Stimulated activated naive CD8-positive, alpha-beta T cell treated with anti-CD3 and anti-CD28 coated beads, Interleukin-15, Interleukin-2, amounts not matched to agents 100 ng/mL and 50 ng/mL, for 24 hours (primary cell): ENCODE measurements around the gene TLR9.

Experiments used
- H3K27ac Mint-ChIP-seq: one replicate; pipeline ENCODE4 v1.8.0; 2021; ENCODE audit warnings: mild to moderate bottlenecking, mixed read lengths
- H3K27me3 Mint-ChIP-seq: one replicate; pipeline ENCODE4 v1.8.0; 2021; ENCODE audit warnings: mixed read lengths
- H3K36me3 Mint-ChIP-seq: one replicate; pipeline ENCODE4 v1.8.0; 2021; ENCODE audit warnings: low read depth, mixed read lengths
- H3K4me1 Mint-ChIP-seq: one replicate; pipeline ENCODE4 v1.8.0; 2021; ENCODE audit warnings: low read depth, mixed read lengths
- H3K4me3 Mint-ChIP-seq: one replicate; pipeline ENCODE4 v1.8.0; 2021; ENCODE audit warnings: mild to moderate bottlenecking, mixed read lengths
- H3K9me3 Mint-ChIP-seq: one replicate; pipeline ENCODE4 v1.8.0; 2021; ENCODE audit warnings: mixed read lengths

Gene TLR9

DNA sequence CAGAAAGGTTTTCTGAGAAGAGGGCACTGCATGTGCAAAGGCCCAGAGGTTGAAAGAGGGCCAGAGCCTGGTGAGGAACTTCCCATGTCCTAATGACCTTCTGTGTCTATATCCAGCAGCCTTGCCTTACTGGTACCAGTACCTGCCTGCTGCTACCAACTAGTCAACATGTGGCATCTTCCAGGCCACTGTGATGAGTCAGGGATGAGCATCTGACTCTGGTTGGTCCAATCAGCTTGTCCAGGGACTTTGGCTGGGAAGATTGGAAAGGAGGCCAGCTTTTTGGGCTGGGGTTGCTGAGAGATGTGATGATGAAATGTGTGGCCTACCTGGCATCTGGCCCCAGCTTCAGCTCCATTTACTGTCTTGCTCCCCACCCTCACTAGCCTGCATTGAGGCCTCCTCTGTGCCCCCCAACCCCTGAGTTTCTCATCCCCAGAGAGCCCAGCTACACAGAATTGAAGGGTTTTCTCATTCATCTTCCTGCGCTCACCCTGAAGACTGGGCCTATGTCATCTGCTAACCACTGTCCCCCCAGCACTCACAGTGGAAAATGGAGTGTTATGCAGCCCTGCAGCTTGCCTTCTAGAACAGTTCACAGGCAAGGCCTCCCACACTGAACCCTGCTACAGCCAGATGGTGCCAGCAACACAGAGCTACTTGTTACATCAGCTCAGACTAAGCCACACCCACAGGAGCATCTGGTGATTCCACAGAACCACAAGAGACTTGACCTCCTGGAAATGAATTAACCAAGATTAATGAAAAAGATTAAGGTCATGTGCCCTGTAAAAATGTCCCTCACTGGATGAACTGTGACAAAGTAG, 14.8 kb upstream of the TLR9 start:
- H3K4me3 Mint-ChIP-seq, result peak overlapping the region; percentile 99
- peaks cover 15% of the 10 kb centered on the region for H3K36me3 Mint-ChIP-seq
- H3K27ac Mint-ChIP-seq, result peak overlapping the region; percentile 96
- no peaks in the 10 kb centered on the region for H3K27me3 Mint-ChIP-seq
- H3K4me1 Mint-ChIP-seq, result peaks cover 87% of the 10 kb centered on the region
- H3K9me3 Mint-ChIP-seq, result no peaks in the 10 kb centered on the region

DNA sequence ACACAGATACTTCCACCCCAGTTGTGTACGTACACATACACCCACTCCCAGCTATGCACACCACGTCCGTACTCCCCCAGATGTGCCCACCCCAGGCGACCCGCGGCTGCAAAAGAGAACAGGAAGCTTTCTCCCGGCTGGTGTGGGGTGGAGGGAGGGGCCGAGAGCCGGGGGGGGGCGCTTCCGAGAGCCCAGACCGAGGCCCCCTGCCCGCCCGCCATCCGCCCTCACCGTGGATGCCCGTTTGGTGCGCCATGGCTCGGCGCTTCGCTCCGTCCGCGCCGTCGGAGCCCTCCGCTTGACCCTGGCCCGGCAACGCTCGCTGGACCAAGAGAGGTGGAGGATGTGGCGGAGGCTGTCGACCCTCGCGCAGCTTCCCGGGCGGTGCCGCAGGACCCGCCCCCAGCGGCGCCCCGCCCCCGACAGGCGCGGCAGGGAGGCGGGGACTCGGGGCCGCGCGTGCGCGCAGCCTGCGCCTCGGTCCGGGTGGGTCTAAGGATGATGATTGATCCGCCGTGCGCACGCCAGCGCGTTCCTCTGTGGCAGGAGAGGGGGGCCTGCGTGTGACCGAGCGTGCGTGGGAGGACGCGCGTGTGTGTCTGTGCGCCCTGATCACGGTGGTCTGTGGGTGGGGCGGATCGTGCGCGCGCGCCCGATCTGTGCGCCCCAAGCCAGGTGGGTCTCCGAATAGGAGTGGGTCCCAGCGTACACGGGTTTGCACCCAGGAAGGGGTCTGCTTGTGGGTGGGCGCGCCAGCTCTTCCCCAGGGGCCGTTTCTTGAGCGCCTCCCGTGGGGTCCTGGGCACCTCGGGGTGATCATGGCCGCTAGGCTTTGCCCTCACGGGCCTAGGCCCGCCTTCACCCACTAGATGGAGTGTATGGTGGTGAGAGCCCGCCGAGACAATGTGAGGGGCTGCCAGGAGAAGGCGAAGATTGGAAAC, 13.6 kb upstream of the TLR9 start, which contains the start of gene TWF2:
Gene TWF2 (minus strand): TSS at position 398 of the 941 bp plus-strand sequence. CDS start 142 bp downstream, at position 256.
- Mint-ChIP-seq H3K27ac (peak within 1 kb of the TSS; percentile 96), H3K9me3 (no peaks in the 10 kb centered on the region), H3K27me3 (no peaks in the 10 kb centered on the region), H3K36me3 (peaks cover 15% of the 10 kb centered on the region), H3K4me3 (peak within 1 kb of the TSS; percentile 99), H3K4me1 (peaks cover 84% of the 10 kb centered on the region)

DNA sequence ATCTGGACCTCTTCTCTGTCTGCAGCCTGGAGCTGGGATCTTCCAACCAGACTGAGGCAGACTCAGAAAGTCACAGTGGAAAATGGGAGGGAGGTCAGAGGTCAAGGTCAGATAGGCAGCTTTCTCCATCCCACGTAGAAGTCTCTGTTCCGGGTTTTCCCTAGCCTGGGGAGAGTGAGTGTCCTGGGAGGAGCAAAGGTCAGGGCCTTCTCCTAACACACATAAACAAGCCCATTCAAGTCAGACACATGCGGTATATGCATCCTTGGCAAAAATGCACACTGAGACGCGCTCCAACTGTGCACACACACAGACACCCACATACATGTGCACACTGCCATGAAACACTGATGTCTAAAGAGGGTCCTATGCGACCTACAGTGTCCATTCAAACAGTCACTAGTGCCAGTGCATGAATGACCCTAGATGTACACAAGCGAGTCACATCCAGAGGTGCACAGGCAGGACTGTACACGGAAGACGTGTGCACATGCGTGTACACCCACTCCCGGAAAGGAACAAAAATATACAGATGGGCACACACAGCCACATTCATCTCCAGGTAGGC, 12.8 kb upstream of the TLR9 start:
- Mint-ChIP-seq H3K36me3 (peaks cover 15% of the 10 kb centered on the region), H3K27ac (peak overlapping the region; percentile 96)

DNA sequence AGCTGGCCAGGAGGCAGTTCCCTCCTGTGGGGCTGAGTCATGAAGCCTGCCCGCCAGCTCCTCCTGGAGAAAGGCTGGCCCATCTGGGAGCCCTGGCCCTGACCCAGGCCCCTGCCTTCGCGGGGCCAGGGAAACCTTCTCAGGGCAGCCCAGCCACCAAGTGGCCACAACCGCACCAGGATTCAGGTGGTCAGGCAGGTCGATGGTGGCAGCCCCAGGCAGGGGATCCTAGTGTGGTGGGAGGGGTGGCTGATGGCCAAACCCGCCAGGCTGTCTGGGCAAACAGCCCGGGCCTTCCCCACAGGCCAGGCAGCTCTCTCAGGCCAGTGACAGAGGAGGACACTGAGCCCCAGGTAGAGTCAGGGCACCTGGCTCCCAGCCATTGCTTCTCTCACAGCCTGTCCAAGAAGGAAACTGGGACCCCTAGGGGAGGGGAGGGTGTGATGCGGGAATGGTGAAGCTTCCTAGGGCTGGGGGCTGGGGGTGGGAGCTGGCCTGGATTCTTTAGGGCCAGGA, 12.3 kb upstream of the TLR9 start:
- no peaks in the 10 kb centered on the region for H3K9me3 Mint-ChIP-seq
- H3K36me3 Mint-ChIP-seq, result peaks cover 15% of the 10 kb centered on the region
- H3K27ac Mint-ChIP-seq, result peak overlapping the region; percentile 96
- peak overlapping the region; percentile 99 for H3K4me3 Mint-ChIP-seq
- H3K4me1 Mint-ChIP-seq, result peaks cover 80% of the 10 kb centered on the region
- no peaks in the 10 kb centered on the region for H3K27me3 Mint-ChIP-seq

More for the DNA sequence above, 12.8 kb upstream of the TLR9 start:
- H3K4me3 Mint-ChIP-seq, result peak overlapping the region; percentile 99
- no peaks in the 10 kb centered on the region for H3K9me3 Mint-ChIP-seq
- no peaks in the 10 kb centered on the region for H3K27me3 Mint-ChIP-seq
- H3K4me1 Mint-ChIP-seq, result peaks cover 79% of the 10 kb centered on the region

DNA sequence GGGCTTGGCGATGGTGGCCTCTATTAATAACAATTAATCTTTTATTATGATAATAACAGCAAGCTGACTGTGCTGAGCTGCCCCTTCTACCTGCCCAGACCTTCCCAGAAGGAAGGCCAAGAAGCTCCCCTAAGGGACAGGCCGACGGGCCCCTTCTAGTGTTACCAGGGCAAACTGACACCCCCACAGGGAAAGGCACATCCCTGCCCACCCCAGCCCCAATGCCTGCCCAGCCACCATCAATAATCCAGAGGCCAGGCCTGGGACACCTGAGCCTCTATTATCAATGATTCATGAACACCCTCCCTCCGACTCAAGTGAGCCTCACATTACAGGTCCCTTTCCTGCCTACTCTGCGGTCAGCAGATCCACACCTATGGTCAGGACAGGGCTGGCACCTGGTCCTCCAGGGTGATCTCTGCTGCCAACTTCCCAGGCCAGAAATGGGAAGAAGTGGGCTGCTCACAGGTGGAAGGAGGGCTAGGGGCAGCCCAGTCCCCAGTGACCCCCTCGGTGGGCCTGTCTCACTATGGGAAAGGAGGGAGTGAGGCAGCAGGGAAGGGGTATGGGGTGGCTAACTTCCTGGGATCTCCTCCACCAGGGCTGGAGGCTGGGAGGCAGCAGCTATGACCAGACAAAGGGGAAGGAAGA, 11.7 kb upstream of the TLR9 start:
- Mint-ChIP-seq H3K4me3 (peak overlapping the region; percentile 99), H3K27me3 (no peaks in the 10 kb centered on the region), H3K27ac (peak overlapping the region; percentile 65), H3K4me1 (peaks cover 83% of the 10 kb centered on the region), H3K9me3 (no peaks in the 10 kb centered on the region), H3K36me3 (peaks cover 15% of the 10 kb centered on the region)

DNA sequence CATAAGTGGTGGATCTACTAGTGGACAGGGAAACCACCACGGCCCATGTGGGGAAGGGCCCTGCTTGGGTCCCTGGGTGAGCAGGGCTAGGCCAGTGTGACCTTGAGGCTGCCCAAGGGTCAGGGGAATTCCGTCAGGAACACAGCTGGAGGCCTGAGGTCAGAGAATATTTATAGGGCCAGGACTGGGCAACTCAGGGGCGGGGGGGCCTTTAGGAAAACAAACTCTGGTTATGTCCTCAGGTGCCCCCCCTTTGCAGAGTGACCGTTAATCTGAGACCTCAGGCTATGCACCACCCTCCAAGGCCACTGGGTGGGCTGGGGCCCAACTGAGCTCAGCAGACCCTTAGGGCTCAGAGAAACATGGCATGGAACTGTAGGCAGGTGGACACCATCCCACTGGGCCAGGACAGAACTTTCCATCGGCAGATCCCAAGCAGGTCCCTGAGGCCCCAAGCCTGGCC, 11.0 kb upstream of the TLR9 start:
- H3K36me3 Mint-ChIP-seq, result peaks cover 19% of the 10 kb centered on the region
- H3K4me1 Mint-ChIP-seq, result peaks cover 81% of the 10 kb centered on the region
- no peaks in the 10 kb centered on the region for H3K27me3 Mint-ChIP-seq
- peak overlapping the region; percentile 40 for H3K4me3 Mint-ChIP-seq
- no peaks in the 10 kb centered on the region for H3K9me3 Mint-ChIP-seq
- peak overlapping the region; percentile 59 for H3K27ac Mint-ChIP-seq

DNA sequence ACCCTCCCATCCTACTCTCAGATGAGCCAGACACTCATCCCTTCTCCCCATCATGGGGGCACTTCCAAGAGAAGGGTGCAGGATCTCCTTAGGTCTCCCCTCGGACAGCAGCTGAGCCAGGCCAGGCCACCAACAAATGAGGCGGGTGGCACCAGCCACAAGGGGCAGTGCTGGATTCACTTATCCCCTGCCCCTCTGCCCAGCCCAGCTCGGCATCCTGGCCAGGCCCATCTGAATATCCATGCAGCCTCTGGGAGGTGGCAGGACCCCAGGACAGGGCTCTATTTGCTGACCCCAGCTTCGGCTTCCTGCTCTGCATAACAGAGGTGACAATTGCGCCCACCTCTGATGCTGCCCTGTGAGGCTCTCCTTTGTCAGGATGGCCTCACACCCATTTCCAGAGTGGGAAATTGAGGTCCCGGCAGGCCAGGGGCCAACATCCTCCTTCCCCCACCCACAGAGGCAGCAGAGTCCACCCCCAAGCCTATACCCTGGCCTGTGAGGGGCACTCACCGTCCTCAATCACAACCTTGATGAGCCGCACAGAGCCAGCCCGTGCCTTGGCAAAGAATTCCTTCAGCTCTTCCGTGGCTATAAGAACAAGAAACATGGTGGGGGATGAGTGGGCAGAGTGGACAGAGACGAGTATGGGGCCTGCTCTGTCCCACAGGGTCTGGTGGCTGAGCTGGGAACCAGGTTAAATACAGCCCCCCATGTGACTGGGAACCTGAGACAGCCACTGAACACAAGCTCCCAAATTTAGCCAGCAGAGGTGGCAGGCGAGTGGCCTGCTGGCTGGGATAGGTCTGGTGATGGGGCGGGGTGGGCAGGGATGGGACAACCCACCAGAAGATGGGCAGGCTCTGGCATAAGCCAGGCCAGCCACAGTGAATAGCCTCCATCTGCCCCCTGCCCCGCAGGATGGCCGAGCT, 9.3 kb upstream of the TLR9 start:
- no peaks in the 10 kb centered on the region for H3K27me3 Mint-ChIP-seq
- H3K4me1 Mint-ChIP-seq, result peaks cover 68% of the 10 kb centered on the region
- peak overlapping the region; percentile 52 for H3K27ac Mint-ChIP-seq
- H3K36me3 Mint-ChIP-seq, result peaks cover 21% of the 10 kb centered on the region
- H3K4me3 Mint-ChIP-seq, result no peak overlapping the region
- H3K9me3 Mint-ChIP-seq, result no peaks in the 10 kb centered on the region

DNA sequence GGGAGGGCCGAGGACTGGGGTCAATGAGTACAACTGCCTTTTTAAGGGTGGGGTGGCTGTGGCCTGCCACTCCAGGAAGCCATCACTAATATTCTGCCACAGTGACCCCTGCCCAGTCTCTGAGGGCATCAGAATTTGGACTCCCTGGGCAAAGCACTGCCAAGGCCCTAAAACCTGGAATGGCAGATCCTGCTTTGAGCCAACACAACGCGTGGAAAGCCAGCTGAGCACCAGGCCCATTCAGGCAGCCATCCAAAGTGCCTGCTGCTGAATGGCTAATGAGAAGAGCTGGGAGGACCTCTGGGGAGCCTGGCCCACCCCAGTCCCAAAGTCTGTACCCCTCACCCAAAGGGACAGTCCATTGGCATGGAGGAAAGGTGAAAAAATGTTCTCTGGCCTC, 8.5 kb upstream of the TLR9 start:
- Mint-ChIP-seq H3K36me3 (peaks cover 17% of the 10 kb centered on the region), H3K4me1 (peaks cover 63% of the 10 kb centered on the region), H3K4me3 (no peak overlapping the region), H3K27me3 (no peaks in the 10 kb centered on the region), H3K27ac (peak overlapping the region; percentile 52), H3K9me3 (no peaks in the 10 kb centered on the region)

DNA sequence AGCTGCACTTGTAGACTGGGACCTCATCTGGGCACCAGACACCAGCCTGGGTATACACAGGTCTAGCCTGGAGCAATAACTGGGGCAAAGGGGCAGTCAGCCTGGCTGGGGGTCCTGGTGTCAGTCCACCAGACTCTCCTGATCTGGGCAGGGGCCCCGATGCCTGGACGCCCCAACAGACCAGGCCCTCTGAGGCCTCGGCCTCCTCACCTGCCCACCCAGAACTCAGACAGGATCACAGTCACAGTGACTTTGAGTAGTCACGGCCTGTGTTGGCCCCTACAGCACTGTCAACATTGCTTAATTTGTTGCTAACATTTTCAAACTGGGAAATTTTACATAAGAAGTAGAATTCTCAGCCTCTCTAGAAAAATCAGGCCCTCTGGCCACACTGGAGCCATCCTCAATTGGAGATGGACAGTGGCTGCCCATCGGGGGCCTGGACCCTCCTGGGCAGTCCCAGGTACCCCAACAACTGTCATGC, 7.7 kb upstream of the TLR9 start:
- H3K36me3 Mint-ChIP-seq, result peaks cover 13% of the 10 kb centered on the region
- H3K27me3 Mint-ChIP-seq, result no peaks in the 10 kb centered on the region
- peaks cover 57% of the 10 kb centered on the region for H3K4me1 Mint-ChIP-seq
- H3K4me3 Mint-ChIP-seq, result no peak overlapping the region
- H3K9me3 Mint-ChIP-seq, result no peaks in the 10 kb centered on the region
- H3K27ac Mint-ChIP-seq, result peak overlapping the region; percentile 52

DNA sequence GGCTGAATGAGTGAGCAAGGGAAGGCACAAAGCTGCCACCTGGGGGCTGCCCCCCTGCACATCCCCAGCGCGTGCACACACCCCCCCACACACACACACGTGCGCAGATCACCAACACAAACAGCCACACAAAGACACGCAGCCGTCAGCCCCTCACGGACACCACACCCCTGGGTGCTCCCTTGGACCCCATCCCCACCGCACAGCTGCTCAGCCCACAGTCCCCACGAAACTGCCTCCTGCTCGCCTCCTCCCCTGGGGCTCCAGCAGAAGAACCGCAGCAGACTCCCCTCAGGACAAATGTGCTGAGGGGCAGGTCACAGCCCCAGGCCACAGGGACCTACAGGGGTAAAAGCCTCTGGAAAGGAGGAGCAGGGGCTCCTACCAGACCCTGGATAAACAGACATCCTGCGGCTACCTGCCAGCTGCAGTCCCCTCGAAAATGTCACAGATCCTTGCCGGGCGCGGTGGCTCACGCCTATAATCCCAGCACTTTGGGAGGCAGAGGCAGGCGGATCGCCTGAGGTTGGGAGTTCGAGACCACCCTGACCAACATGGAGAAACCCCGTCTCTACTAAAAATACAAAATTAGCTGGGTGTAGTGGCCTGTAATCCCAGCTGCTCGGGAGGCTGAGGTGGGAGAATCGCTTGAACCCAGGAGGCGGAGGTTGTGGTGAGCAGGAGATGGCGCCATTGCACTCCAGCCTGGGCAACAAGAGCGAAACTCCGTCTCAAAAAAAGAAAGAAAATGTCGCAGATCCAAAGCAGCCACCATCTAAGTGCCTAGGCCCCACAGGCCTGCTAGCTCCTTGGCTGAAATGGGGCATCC, 7.0 kb upstream of the TLR9 start:
- no peaks in the 10 kb centered on the region for H3K27me3 Mint-ChIP-seq
- H3K27ac Mint-ChIP-seq, result peak overlapping the region; percentile 67
- H3K36me3 Mint-ChIP-seq, result peaks cover 13% of the 10 kb centered on the region
- peak overlapping the region; percentile 7 for H3K4me3 Mint-ChIP-seq
- no peaks in the 10 kb centered on the region for H3K9me3 Mint-ChIP-seq
- H3K4me1 Mint-ChIP-seq, result peaks cover 51% of the 10 kb centered on the region

DNA sequence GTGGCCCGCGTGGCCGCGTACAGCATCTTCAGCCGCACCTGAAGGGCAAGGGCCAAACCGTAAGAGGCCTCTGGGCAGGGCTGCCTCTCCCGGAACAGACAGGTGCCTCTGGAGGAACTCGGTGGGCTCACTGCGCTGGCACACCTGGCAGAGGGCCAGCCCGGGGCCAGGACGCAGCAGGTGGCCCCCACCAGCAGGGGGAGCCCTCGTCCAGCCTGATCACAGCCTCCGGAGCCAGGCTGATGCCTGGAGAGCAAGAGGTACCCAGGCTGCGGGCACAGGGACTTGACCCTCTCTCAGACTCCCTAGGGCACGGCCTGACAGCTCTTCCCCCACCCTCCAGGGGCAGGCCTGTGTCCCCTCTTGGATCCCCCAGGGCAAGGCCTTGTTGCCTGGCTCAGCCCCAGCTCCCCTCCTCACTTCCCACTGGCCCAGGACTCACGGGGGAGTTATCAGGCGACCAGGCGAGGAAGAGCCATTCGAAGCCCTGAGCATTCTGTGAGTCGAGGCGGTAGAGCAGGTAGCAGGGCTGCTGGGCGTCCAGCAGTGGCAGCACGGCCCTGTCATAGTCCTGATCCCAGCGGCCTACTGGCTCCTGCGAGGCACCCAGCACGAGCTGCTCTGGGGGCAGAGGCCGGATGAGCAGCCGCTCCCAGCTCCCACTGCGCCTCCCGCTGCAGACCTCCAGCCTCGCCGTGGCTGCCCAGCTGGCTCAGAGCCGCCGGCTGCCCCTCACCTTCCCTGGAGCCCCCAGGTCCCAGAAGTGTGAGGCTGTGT, 6.2 kb upstream of the TLR9 start:
- peaks cover 48% of the 10 kb centered on the region for H3K4me1 Mint-ChIP-seq
- peaks cover 13% of the 10 kb centered on the region for H3K36me3 Mint-ChIP-seq
- no peak overlapping the region for H3K4me3 Mint-ChIP-seq
- H3K27me3 Mint-ChIP-seq, result no peaks in the 10 kb centered on the region
- H3K9me3 Mint-ChIP-seq, result no peaks in the 10 kb centered on the region
- H3K27ac Mint-ChIP-seq, result peak overlapping the region; percentile 66

DNA sequence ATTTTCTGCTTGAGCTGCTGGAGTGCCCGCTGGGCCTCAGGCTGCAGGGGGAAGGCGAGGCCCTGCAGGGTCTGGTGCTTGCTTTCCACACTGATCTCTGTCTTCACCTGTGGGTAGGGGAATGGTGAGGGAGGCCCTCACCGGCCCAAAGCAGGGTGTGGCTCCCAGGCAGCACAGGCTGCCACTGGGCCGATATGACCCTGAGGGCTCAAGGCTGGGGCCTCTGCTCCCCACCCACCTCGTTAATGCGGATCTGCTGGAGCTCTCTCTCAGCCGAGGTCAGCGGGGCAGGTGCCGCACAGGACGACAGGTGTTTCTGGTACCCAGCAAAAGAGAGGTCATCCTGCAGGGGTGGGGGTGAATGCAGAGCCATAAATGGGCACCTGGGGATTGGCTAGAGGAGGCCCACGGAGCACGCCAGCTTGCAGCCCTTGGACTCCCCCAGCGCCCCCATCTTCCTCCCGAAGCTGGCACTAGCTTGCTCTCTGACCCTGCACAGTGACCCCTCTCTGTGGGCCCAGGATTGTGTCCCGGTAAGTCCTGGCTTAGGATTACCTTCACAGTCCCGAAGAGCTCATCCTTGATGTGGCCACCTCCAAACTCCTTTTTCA, 5.5 kb upstream of the TLR9 start:
- H3K36me3 Mint-ChIP-seq, result peaks cover 13% of the 10 kb centered on the region
- H3K27me3 Mint-ChIP-seq, result no peaks in the 10 kb centered on the region
- H3K4me1 Mint-ChIP-seq, result peaks cover 48% of the 10 kb centered on the region
- H3K27ac Mint-ChIP-seq, result no peak overlapping the region
- no peak overlapping the region for H3K4me3 Mint-ChIP-seq
- H3K9me3 Mint-ChIP-seq, result no peaks in the 10 kb centered on the region
